ENCODE measurements around the gene NKD2. TPM values are rescaled to one million over a fixed set of nuclear protein-coding genes. Genes with fewer than 3 reads are reported as not detected.

NKD2 gene
- total RNA-seq, 1 experiment from 2014 or later: 12.3 TPM

DNA sequence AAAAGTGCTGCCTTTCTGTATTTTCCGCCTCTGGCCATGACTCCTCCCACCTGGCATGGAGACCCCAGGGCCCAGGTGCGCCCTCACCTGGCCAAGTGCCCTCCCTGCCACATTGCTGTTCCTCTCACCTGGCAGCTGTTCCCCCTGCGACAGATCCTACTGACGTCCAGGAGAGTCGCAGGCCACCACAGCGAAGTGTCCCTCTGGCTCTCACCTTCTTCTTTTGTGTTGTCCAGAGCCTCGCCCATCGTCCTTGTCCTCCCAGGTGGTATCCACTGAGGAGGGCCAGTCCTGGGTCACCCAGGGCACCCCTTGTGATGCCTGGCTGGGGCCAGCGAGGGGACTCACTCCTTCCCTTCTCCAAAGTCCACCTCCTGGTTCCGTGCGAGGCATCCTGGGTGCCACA, 2.6 kb downstream of the NKD2 start:
- BruUV-seq (replicated peaks): no TSS peak
- no peaks in the 10 kb centered on the region for H3K27me3 ChIP-seq (ENCODE audit: control insufficient read depth, insufficient read depth, low read length)
- TF ChIP-seq, protein P1, sequence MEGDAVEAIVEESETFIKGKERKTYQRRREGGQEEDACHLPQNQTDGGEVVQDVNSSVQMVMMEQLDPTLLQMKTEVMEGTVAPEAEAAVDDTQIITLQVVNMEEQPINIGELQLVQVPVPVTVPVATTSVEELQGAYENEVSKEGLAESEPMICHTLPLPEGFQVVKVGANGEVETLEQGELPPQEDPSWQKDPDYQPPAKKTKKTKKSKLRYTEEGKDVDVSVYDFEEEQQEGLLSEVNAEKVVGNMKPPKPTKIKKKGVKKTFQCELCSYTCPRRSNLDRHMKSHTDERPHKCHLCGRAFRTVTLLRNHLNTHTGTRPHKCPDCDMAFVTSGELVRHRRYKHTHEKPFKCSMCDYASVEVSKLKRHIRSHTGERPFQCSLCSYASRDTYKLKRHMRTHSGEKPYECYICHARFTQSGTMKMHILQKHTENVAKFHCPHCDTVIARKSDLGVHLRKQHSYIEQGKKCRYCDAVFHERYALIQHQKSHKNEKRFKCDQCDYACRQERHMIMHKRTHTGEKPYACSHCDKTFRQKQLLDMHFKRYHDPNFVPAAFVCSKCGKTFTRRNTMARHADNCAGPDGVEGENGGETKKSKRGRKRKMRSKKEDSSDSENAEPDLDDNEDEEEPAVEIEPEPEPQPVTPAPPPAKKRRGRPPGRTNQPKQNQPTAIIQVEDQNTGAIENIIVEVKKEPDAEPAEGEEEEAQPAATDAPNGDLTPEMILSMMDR (IDR thresholded peaks at IDR 0.05): peak; percentile 86
- TF ChIP-seq TCF7L2 (IDR thresholded peaks at IDR 0.05; ENCODE audit: low read depth, low read length): no peak
- ATAC-seq (no peak), DNase-seq (ENCODE audit: low read depth, low spot score) (no peak)
- intact Hi-C loops (cut with micrococcal nuclease; ENCODE audit: unreplicated experiment): loop anchor here (5.0 kb wide), 1 partner anchor 89 kb away; no protein-coding TSS in a partner anchor
- no peak overlapping the region for H3K4me3 ChIP-seq (ENCODE audit: low read depth in 2 of 2, low read length in 2 of 2)
- in situ Hi-C loops (cut with HindIII; ENCODE audit: low pct_unique_long_range_greater_than_20kb, low sequenced_read_pairs): no loop called here
- peaks cover 22% of the 10 kb centered on the region for H3K4me1 ChIP-seq (ENCODE audit: control insufficient read depth, insufficient read depth, low read length)
- H3K27ac ChIP-seq (ENCODE audit: low read length): no peak overlapping the region
- POLR2A ChIA-PET: no interaction called here
- CTCF ChIA-PET: interaction anchor here (1.7 kb wide), 1 partner anchor 88 kb away, joined by 10 read pairs; no protein-coding TSS in a partner anchor
- no peaks in the 10 kb centered on the region for H3K9me3 ChIP-seq (ENCODE audit: control insufficient read depth, insufficient read depth, low read depth, low read length)
- H3K36me3 ChIP-seq (ENCODE audit: control insufficient read depth, insufficient read depth, low read length): no peaks in the 10 kb centered on the region

DNA sequence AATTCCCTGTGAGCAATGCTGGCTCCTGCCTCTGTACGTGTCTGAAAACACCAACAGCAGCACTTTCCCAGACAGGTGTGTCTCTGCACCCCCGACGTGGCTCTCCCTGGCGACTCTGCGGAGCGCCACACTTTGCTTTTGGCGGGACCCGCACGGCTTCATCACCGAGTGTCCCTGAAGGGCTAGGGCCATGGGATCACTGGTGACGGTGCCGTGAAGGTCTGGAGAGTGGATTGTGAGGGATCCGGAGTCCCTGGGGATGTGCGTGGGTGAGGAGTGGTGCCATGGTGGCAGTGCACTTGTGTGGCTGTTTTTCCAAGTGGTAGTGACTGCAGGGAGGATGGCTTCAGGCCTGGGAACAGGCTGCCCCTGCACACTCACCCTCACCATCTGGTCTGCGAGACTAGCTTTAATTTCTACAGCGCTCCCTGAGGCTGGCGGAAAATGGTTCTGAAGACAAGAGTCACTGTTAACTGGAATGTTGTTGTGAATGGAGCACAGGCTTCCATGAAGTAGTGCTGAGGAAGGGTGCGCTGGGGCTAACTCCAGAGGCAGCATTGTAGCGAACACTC, 3.2 kb downstream of the NKD2 start:
- Histone ChIP-seq H3K27ac (ENCODE audit: low read length) (no peak overlapping the region), H3K27me3 (ENCODE audit: control insufficient read depth, insufficient read depth, low read length) (no peaks in the 10 kb centered on the region), H3K9me3 (ENCODE audit: control insufficient read depth, insufficient read depth, low read depth, low read length) (no peaks in the 10 kb centered on the region), H3K36me3 (ENCODE audit: control insufficient read depth, insufficient read depth, low read length) (no peaks in the 10 kb centered on the region), H3K4me1 (ENCODE audit: control insufficient read depth, insufficient read depth, low read length) (peaks cover 22% of the 10 kb centered on the region), H3K4me3 (ENCODE audit: low read depth in 2 of 2, low read length in 2 of 2) (no peak overlapping the region)
- DNase-seq (ENCODE audit: low read depth, low spot score) (no peak), ATAC-seq (no peak)
- in situ Hi-C loops (cut with HindIII; ENCODE audit: low pct_unique_long_range_greater_than_20kb, low sequenced_read_pairs): no loop called here
- no peak for TF ChIP-seq POLR2AphosphoS5 (IDR thresholded peaks at IDR 0.05; ENCODE audit: low read depth, low read length)
- no peak for TF ChIP-seq SIN3A (IDR thresholded peaks at IDR 0.05; ENCODE audit: borderline replicate concordance, insufficient read depth, low read depth, low read length)
- no peak for TF ChIP-seq REST (IDR thresholded peaks at IDR 0.05; ENCODE audit: insufficient read depth in 1 of 2, low read depth in 2 of 2, low read length in 1 of 2)
- no TSS peak for BruUV-seq (replicated peaks)
- intact Hi-C loops (cut with micrococcal nuclease; ENCODE audit: unreplicated experiment): loop anchor here (5.0 kb wide), 1 partner anchor 90 kb away; no protein-coding TSS in a partner anchor
- CTCF ChIA-PET: interaction anchor here (0.6 kb wide), 1 partner anchor 9 kb away, joined by 3 read pairs; no protein-coding TSS in a partner anchor
- POLR2A ChIA-PET: no interaction called here

- H3K4me1 ChIP-seq (ENCODE audit: control insufficient read depth, insufficient read depth, low read length): peaks cover 21% of the 10 kb centered on the region
- POLR2A ChIA-PET: no interaction called here
- no peak for DNase-seq (ENCODE audit: low read depth, low spot score)
- H3K27ac ChIP-seq (ENCODE audit: low read length): no peak overlapping the region
- BruUV-seq (replicated peaks): no TSS peak
- intact Hi-C loops (cut with micrococcal nuclease; ENCODE audit: unreplicated experiment): loop anchor here (5.0 kb wide), 1 partner anchor 90 kb away; no protein-coding TSS in a partner anchor
- ATAC-seq: no peak
- in situ Hi-C loops (cut with HindIII; ENCODE audit: low pct_unique_long_range_greater_than_20kb, low sequenced_read_pairs): no loop called here
- no peaks in the 10 kb centered on the region for H3K27me3 ChIP-seq (ENCODE audit: control insufficient read depth, insufficient read depth, low read length)
- no peak for TF ChIP-seq POLR2AphosphoS5 (IDR thresholded peaks at IDR 0.05; ENCODE audit: low read depth, low read length)
- TF ChIP-seq REST (IDR thresholded peaks at IDR 0.05; ENCODE audit: insufficient read depth in 1 of 2, low read depth in 2 of 2, low read length in 1 of 2): no peak
- no peak for TF ChIP-seq TCF7L2 (IDR thresholded peaks at IDR 0.05; ENCODE audit: low read depth, low read length)
- no peak for TF ChIP-seq SIN3A (IDR thresholded peaks at IDR 0.05; ENCODE audit: borderline replicate concordance, insufficient read depth, low read depth, low read length)
- no peaks in the 10 kb centered on the region for H3K36me3 ChIP-seq (ENCODE audit: control insufficient read depth, insufficient read depth, low read length)
- no peaks in the 10 kb centered on the region for H3K9me3 ChIP-seq (ENCODE audit: control insufficient read depth, insufficient read depth, low read depth, low read length)
- CTCF ChIA-PET: interaction anchor here (0.6 kb wide), 1 partner anchor 9 kb away, joined by 3 read pairs; no protein-coding TSS in a partner anchor
- H3K4me3 ChIP-seq (ENCODE audit: low read depth in 2 of 2, low read length in 2 of 2): no peak overlapping the region
These were observed 3.8 kb downstream of the NKD2 start for GRCh38 chr5:1012313-1012841.

Measured in Panc1 (cell line).